NOMO-1 (cell line): ENCODE data around the gene PYCARD.
"Not testable (repeated sequence)": the region's sequence is repeated elsewhere in the genome, so short reads cannot be mapped to it uniquely, and the experiment has no call there.

Experiments used
- DNase-seq, 2 experiments: peaks; one replicate each; lab custom pipeline; 2025; ENCODE audit not compliant: unreplicated experiment in 2 of 2; lab: John Stamatoyannopoulos, UW

Gene PYCARD

DNA sequence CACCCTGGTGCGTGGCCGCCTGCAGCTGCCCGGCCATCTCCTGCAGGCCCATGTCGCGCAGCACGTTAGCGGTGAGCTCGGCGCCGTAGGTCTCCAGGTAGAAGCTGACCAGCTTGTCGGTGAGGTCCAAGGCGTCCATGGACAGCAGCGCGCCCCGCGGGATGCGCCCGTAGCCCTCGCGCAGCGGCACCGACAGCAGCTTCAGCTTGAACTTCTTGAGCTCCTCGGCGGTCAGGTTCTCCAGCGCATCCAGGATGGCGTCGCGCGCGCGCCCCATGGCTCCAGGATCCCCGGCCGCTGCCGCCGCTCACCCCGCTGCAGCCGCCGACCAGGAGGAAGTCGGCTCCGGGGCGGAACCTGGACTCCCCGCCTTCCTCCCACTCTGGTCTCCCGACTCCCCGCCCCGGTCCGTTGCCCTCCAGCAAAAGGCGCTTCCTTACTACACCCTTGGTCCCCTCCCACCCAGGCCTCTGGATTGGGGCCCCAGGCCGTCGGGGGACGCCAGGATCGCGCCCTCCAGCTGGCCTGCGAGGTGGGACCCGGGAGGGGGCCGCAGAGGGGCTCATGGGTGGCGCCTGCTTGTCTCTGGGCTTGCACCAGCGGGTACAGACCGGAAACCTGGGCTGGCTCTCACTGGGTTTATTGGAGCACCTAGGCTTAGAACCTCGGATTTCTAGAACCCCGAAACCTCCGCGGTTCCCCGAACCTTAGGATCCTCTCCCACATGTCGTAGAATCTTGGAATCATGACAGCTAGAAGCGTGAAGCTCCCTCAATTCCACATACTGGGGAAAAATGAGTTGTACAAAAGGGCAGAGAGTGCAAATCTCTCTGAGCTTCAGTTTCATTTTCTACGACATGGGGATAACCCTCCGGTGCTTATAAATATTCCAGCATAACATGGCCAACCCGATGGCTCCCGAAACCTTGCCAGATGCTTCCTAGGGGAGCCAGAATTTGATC, at the start of gene PYCARD:
Gene PYCARD, minus strand, starts transcription at position 347 of the 962 bp plus-strand sequence. Its CDS starts 70 bp downstream, at position 277.
- DNase-seq: peak; percentile 71 to 89

DNA sequence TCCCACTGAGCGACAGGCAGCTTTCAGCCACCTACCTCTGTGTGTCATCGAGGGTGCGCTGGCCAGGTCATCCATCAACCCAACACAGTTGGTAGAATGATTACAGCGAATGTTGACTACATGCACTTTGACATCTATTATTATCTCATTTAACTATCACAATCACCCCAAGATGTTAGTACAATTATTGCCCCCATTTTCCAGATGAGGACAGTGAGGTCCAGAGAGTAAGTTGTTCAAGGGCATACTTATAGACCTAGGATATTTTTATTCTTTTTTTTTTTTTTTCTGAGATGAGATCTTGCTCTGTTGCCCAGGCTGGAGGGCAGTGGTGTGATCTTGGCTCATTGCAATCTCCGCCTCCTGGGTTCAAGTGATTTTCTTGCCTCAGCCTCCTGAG, 48.9 kb upstream of the PYCARD start:
- no peak for DNase-seq

DNA sequence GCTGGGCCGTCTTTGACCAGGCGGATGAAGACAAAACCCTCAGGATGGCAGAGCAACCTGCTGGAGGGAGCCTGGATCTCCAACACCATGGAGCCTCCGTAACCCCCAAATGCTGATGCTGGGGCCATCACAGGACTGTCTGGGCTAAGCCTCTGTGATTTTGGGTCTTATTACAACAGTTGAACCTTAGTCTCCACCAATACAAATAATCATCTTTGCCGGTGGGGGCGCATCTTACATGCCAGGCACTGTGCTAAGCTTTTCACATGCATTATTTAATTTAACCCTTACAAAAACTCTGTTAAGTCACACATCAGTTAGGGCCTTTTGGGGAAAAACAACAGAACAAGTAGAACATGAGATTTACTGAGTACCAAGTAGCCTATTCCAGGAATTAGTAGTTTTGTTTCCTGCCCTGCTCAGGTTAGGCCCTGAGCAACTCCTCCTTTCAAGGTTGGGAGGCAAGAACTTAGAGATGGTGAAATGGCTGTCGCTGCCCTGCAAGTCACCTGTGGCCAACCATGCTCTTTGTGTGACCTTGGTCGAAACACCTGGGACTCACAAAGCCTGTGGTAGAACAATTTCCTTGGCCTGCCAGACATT, 48.3 kb upstream of the PYCARD start:
- no peak for DNase-seq

DNA sequence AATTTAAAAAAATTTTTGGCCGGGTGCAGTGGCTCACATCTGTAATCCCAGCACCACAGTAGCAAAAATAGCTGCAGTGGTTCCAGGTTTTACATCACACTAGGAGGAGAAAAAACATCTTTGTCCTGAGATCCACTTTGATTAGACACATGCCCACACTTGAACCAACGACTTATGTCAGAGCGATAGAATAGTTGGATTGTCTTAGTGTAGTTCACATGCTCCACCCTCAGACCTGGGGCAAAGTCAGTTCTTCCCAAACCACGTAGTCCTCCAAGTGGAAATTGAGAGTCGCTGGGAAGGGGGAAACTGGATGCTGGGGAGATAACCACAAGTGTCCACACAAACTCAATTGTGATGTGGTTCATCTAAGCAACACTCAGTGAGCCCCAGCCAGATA, 45.8 kb upstream of the PYCARD start:
- DNase-seq: no peak

GRCh38 chr16:31246296-31246695, 43.7 kb upstream of the PYCARD start:
- no peak for DNase-seq

- DNase-seq: not testable (repeated sequence)
Observed at GRCh38 chr16:31245598-31245997, 43.0 kb upstream of the PYCARD start.

GRCh38 chr16:31243734-31244670, 41.4 kb upstream of the PYCARD start:
- DNase-seq: peak; percentile 69 to 98

DNA sequence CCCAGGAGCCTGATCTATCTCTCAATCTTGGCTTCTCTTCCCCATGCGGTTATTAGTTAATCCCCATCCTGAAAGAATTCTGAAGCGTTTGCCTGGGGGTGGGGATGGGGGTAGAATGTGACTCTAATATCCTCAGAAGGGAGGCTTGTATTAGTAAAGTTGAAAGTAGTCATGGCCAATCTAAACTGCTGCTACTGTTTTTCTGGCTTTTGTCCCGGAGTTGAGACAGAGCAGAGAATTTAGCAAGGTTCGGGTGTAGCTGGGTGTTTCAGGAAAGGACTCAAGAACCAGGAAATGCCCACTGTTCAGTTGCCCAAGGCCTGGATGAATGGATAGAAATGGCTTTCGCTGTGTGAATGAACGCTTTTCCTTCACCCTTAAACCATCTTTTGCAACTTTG, 39.6 kb upstream of the PYCARD start:
- no peak for DNase-seq

DNA sequence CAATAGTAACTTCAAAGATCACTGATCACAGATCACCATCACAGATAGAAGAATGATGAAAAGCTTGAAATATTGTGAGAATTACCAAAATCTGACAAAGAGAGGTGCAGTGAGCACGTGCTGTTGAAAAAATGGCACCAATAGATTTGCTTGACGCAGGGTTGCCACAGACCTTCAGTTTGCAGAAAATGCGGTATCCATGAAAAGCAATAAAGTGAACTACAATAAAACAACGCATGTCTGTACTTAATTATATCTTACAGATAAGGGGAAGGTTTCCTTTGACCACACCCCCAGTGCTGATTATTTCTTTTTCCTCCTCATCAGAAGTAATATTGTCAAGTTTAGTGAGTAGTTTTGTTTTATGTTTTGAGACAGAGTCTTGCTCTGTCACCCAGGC, 35.5 kb upstream of the PYCARD start:
- no peak for DNase-seq

DNA sequence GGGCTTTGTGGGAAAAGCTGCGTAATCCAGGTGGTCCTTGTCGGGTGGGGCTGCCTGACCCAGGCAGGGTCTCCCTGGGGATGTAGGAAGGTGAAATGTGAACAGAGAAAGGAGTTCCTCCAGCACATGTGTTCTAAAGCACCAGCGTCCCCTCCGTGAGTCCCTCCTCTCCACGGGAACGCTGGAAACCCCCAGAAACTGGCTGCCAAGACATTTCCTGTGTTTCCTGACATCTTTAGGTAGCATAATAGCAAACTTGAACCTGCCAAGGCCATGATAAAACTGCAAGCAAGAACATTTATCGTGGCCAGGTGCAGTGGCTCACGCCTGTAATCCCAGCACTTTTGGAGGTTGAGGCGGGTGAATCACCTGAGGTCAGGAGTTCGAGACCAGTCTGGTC, 26.9 kb upstream of the PYCARD start:
- no peak for DNase-seq

DNA sequence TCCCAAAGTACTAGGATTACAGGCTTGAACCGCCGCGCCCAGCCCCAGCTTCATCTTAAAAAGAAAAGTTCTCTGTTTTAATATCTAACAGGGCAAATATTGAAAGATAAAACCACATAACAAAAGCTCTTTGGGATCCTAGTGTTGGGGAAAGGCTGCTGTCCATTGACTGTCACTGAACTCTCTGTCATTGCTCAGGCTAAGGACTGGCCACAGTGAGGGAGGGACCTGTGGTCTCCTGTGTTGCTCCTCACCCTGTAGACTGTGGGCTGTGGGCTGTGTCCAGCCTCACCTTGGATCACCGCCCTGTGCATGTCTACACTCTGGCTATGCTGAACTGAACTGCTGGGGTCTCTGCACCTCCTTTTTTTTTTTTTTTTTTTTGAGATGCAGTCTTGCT, 25.6 kb upstream of the PYCARD start:
- no peak for DNase-seq

- no peak for DNase-seq
Observed at GRCh38 chr16:31225193-31225592, 22.6 kb upstream of the PYCARD start.

GRCh38 chr16:31224092-31224955, 21.8 kb upstream of the PYCARD start:
- DNase-seq: no peak

GRCh38 chr16:31223044-31223443, 20.5 kb upstream of the PYCARD start:
- DNase-seq: no peak

DNA sequence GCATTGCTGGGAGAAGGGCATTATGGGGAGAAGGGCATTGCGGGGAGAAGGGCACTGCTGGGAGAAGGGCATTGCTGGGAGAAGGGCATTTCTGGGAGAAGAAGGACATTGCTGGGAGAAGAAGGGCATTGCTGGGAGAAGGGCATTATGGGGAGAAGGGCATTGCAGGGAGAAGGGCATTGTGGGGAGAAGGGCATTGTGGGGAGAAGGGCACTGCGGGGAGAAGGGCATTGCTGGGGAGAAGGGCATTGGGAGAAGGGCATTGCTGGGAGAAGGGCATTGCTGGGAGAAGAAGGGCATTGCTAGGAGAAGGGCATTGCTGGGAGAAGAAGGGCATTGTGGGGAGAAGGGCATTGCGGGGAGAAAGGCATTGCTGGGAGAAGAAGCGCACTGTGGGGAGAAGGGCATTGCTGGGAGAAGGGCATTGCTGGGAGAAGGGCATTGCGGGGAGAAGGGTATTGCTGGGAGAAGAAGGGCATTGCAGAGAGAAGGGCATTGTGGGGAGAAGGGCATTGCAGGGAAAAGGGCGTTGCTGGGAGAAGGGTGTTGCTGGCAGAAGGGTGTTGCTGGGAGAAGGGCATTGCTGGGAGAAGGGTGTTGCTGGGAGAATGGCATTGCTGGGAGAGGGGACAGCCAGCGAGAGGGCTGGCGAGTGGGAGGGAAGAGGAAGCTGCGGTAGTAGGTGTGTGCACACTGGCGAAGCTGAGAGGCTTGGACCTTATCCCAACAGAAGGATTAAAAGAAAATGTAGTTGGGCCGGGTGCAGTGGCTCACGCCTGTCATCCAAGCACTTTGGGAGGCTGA, 19.0 kb upstream of the PYCARD start:
- DNase-seq: no peak

DNA sequence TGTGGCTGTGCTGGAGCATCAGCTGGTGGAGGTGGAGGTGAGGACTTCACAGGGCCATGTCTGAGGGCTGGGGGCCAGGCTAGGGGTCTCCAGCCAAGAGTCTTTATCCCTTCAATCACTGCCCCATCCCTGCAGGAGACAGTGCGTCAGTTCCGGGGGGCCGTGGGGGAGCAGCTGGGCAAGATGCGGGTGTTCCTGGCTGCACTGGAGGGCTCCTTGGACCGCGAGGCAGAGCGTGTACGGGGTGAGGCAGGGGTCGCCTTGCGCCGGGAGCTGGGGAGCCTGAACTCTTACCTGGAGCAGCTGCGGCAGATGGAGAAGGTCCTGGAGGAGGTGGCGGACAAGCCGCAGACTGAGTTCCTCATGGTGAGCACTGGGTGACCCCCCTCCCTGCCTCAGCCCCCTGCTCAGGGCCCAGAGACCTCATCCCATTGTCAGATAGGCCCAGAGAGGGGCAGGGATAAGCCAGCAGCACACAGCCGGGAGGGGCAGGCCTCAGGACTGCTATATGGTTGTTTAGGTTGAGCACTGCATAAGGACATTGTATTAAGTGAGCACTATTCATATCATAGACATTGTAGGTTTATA, 16.7 kb upstream of the PYCARD start:
- no peak for DNase-seq

GRCh38 chr16:31217136-31217530, 14.6 kb upstream of the PYCARD start:
- DNase-seq: no peak

DNA sequence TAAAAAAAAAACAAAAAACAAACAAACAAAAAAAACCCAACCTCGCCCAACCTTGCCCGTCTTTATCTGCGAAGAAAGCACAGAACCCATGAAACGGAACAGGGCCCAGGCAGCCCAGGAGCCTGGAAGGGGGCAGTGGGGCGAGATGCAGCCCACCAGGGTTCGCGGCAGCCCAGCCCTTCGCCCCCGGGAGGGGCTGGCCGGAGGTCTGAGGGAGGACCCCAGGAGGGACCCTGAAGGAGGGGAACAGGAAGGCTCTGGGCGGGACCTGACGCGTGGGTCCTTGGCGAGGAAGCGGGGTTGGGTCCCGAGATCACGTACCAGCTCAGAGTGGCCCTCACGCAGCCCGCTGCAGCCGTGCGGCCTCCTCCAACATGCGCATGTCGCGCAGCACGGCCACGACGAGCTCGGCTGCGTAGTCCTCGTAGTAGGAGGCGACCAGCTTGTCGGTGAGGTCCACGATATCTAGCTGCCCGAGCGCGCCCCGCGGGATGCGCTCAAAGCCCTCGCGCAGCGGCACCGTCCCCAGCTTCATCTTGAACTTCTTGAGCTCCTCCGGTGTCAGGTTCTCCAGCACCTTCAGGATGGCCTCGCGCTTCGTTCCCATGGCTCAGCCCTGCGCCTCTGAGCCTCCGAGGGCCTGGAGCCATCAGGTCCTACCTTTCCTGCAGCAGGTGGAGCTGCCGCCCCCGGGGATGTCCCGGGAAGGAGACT, 14.0 kb upstream of the PYCARD start, which contains the start of gene PYDC1:
Gene PYDC1, minus strand, starts transcription at position 714 of the 714 bp plus-strand sequence. Its CDS starts 107 bp downstream, at position 607.
- no peak for DNase-seq
